ENCODE measurements around the gene NTM.

NTM gene

DNA sequence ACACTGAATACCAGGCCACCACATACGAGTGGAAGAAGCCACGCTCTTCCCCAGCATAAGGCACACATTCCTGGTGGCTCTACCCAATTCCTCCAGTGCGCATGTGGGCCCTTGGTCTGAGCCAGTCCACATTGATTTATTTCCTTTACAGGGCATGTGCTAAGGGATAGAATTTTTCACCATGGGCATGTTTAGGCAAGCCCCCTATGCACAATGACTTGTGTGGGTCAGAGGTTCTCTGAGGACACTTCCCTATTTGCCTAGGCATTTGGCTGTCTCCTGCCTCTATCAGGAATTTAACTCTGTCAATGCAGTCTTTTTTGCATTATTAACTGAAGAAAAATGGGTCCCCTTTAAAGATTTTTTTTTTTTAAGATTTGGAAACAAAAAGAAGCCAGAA is 718.1 kb downstream of the NTM start:
- H3K4me1 ChIP-seq (ENCODE audit: control insufficient read depth, low read depth, low read length) = no peaks in the 10 kb centered on the region
- H3K9ac ChIP-seq (ENCODE audit: low read length) = no peak overlapping the region
- no peaks in the 10 kb centered on the region for H3K79me1 ChIP-seq (ENCODE audit: low read length)
- no peak overlapping the region for H2BK5ac ChIP-seq (ENCODE audit: low read length)
- H3K23ac ChIP-seq (ENCODE audit: low read length) = no peak overlapping the region
- H2BK120ac ChIP-seq (ENCODE audit: low read depth, low read length) = no peak overlapping the region
- H3K18ac ChIP-seq (ENCODE audit: low read length) = no peak overlapping the region
- H3K4ac ChIP-seq (ENCODE audit: low read depth, low read length) = no peak overlapping the region
- H4K8ac ChIP-seq (ENCODE audit: low read depth, low read length) = no peak overlapping the region
- H3K27ac ChIP-seq (ENCODE audit: low read depth, low read length) = no peak overlapping the region
- no peak overlapping the region for H2BK15ac ChIP-seq (replicated peaks; ENCODE audit: low read depth)
- no peak for DNase-seq
- no peak overlapping the region for H2AK5ac ChIP-seq (ENCODE audit: low read length)
- no peaks in the 10 kb centered on the region for H3K79me2 ChIP-seq (ENCODE audit: control insufficient read depth, insufficient read depth, low read length)
- WGBS (ENCODE audit: extremely low coverage, insufficient coverage, low lambda C conversion rate) = no CpG with 5 or more reads among the region's 3 CpGs
- H3K27me3 ChIP-seq (ENCODE audit: insufficient read depth, low read length, poor library complexity) = no peaks in the 10 kb centered on the region
- no peak overlapping the region for H3K4me2 ChIP-seq (ENCODE audit: low read length)
- no peak overlapping the region for H3K4me3 ChIP-seq (ENCODE audit: low read length)
- no peak overlapping the region for H3K56ac ChIP-seq (ENCODE audit: low read length)
- H3K36me3 ChIP-seq (ENCODE audit: control insufficient read depth, insufficient read depth, low read length) = no peaks in the 10 kb centered on the region
- H4K5ac ChIP-seq (ENCODE audit: low read length) = no peak overlapping the region

DNA sequence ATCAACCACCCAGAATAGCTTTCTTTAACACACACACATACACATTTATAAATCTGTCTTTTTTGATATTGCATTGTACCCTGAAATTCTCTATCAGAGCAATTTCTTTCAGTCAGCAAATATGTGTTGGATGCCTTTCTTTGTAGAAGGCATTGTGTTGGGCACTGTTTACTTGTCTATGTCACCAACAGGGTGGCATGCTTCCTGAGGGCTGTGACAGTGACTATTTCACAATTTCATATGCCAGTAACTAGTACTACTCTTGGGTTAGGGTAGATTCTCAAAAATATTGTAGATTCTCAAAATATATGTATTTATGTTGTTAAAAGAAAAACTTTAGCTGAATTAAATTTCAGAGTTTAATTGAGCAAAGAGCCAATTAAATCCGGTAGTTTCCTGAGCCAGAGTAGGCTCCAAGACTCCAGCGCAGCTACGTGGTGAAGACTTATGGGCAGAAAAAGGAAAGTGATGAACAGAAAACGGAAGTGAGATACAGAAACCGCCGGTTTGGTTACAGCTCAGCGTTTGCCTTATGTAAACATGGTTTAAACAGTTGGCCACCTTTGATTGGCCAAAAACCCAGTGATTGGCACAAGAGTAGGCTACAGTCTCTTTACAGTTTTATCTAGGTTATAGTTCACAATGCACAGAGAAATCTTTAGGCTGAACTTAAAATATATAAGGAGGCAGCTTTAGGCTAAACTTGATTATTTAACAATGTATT is 723.3 kb downstream of the NTM start:
- WGBS (ENCODE audit: extremely low coverage, insufficient coverage, low lambda C conversion rate) = no CpG with 5 or more reads among the region's 7 CpGs

DNA sequence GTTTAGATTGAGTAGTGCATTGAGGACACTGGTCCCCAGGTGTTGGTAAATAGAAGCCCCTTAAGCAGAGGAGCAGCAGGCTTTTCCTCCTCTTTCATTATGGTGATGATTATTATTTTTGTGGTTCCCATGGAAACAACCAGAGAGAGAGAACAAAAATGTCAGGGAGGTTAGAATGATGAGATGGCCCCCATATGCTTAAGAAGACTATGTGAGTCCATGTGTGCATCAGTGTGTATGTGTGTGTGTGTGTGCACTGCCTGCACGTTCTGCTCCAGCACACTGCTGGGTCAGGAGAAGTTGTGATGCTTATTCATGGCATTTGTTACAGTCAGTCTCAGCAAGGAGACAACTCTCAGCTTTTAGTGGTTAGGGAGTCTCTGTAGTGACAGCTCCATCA is 724.2 kb downstream of the NTM start:
- H2BK15ac ChIP-seq (replicated peaks; ENCODE audit: low read depth) = no peak overlapping the region
- H3K4ac ChIP-seq (ENCODE audit: low read depth, low read length) = no peak overlapping the region
- no peak overlapping the region for H4K5ac ChIP-seq (ENCODE audit: low read length)
- no peak overlapping the region for H3K23ac ChIP-seq (ENCODE audit: low read length)
- H2BK120ac ChIP-seq (ENCODE audit: low read depth, low read length) = no peak overlapping the region
- H3K4me2 ChIP-seq (ENCODE audit: low read length) = no peak overlapping the region
- no peak overlapping the region for H3K18ac ChIP-seq (ENCODE audit: low read length)
- no peak overlapping the region for H2AK5ac ChIP-seq (ENCODE audit: low read length)
- no CpG with 5 or more reads among the region's 1 CpG for WGBS (ENCODE audit: extremely low coverage, insufficient coverage, low lambda C conversion rate)
- H3K36me3 ChIP-seq (ENCODE audit: control insufficient read depth, insufficient read depth, low read length) = no peaks in the 10 kb centered on the region
- H3K79me1 ChIP-seq (ENCODE audit: low read length) = no peaks in the 10 kb centered on the region
- H3K4me1 ChIP-seq (ENCODE audit: control insufficient read depth, low read depth, low read length) = no peaks in the 10 kb centered on the region
- no peak overlapping the region for H3K27ac ChIP-seq (ENCODE audit: low read depth, low read length)
- H2BK5ac ChIP-seq (ENCODE audit: low read length) = no peak overlapping the region
- no peak overlapping the region for H3K9ac ChIP-seq (ENCODE audit: low read length)
- no peaks in the 10 kb centered on the region for H3K79me2 ChIP-seq (ENCODE audit: control insufficient read depth, insufficient read depth, low read length)
- H4K8ac ChIP-seq (ENCODE audit: low read depth, low read length) = no peak overlapping the region
- DNase-seq = no peak
- H3K27me3 ChIP-seq (ENCODE audit: insufficient read depth, low read length, poor library complexity) = no peaks in the 10 kb centered on the region
- H3K4me3 ChIP-seq (ENCODE audit: low read length) = no peak overlapping the region
- H3K56ac ChIP-seq (ENCODE audit: low read length) = no peak overlapping the region

More for the DNA sequence above, 723.3 kb downstream of the NTM start:
- no peak for DNase-seq
- Histone ChIP-seq H3K18ac (ENCODE audit: low read length) (no peak overlapping the region), H4K5ac (ENCODE audit: low read length) (no peak overlapping the region), H3K4ac (ENCODE audit: low read depth, low read length) (no peak overlapping the region), H3K79me2 (ENCODE audit: control insufficient read depth, insufficient read depth, low read length) (no peaks in the 10 kb centered on the region), H3K27ac (ENCODE audit: low read depth, low read length) (no peak overlapping the region), H3K4me3 (ENCODE audit: low read length) (no peak overlapping the region), H2BK5ac (ENCODE audit: low read length) (no peak overlapping the region), H3K36me3 (ENCODE audit: control insufficient read depth, insufficient read depth, low read length) (no peaks in the 10 kb centered on the region), H3K23ac (ENCODE audit: low read length) (no peak overlapping the region), H3K27me3 (ENCODE audit: insufficient read depth, low read length, poor library complexity) (no peaks in the 10 kb centered on the region), H4K8ac (ENCODE audit: low read depth, low read length) (no peak overlapping the region), H3K4me1 (ENCODE audit: control insufficient read depth, low read depth, low read length) (no peaks in the 10 kb centered on the region), H2AK5ac (ENCODE audit: low read length) (no peak overlapping the region), H2BK15ac (replicated peaks; ENCODE audit: low read depth) (no peak overlapping the region), H3K56ac (ENCODE audit: low read length) (no peak overlapping the region), H2BK120ac (ENCODE audit: low read depth, low read length) (no peak overlapping the region), H3K9ac (ENCODE audit: low read length) (no peak overlapping the region), H3K4me2 (ENCODE audit: low read length) (no peak overlapping the region), H3K79me1 (ENCODE audit: low read length) (no peaks in the 10 kb centered on the region)

DNA sequence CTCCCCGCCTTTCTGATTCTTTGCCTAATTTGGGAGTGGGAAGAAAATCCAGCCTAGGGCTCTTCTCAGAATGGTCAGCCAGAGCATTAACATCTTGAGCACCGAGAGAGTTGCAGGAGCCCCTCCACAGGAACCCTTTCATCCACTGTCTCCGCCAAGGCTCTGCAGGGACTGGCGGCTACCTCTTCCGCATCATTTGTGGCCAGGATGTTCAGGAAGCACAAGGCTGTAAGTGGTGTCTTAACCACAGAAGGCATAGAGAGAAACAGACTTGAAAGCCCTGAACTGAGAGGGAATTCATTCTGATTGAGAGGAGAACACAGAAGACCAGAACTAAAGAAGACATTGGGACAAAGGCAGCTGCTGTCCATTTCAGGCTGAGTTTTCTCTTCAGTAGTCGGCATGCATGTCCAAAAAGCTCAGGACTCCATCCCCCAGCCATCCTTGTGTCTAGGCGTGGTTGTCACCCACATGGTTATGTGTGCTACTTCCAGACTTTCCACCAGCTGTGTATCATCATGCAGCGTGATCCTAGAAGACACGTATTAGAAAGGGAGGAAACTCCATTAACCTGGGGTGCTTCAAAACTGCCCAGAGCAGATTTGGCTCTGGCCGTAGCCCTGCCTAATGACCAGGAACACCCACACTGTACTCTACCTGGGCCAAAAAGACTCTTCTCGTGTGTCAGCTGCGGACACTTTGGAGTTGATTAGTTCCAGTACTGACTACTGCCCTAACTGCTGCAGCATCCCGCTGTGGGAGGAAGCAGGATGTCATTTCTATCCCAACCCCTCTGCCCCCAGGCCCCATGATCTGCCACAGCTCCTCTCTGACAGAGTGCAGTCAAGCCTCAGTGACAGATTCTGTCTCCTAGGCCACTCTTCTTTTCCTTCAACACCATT is 725.1 kb downstream of the NTM start:
- H3K27ac ChIP-seq (ENCODE audit: low read depth, low read length) = no peak overlapping the region
- no peak overlapping the region for H3K23ac ChIP-seq (ENCODE audit: low read length)
- no peaks in the 10 kb centered on the region for H3K27me3 ChIP-seq (ENCODE audit: insufficient read depth, low read length, poor library complexity)
- H2BK15ac ChIP-seq (replicated peaks; ENCODE audit: low read depth) = no peak overlapping the region
- H3K4me2 ChIP-seq (ENCODE audit: low read length) = no peak overlapping the region
- no peak overlapping the region for H3K9ac ChIP-seq (ENCODE audit: low read length)
- H3K18ac ChIP-seq (ENCODE audit: low read length) = no peak overlapping the region
- no peak overlapping the region for H3K4ac ChIP-seq (ENCODE audit: low read depth, low read length)
- DNase-seq = no peak
- no peaks in the 10 kb centered on the region for H3K79me2 ChIP-seq (ENCODE audit: control insufficient read depth, insufficient read depth, low read length)
- H2BK5ac ChIP-seq (ENCODE audit: low read length) = no peak overlapping the region
- no peak overlapping the region for H4K8ac ChIP-seq (ENCODE audit: low read depth, low read length)
- H3K36me3 ChIP-seq (ENCODE audit: control insufficient read depth, insufficient read depth, low read length) = no peaks in the 10 kb centered on the region
- no peak overlapping the region for H2AK5ac ChIP-seq (ENCODE audit: low read length)
- no peaks in the 10 kb centered on the region for H3K79me1 ChIP-seq (ENCODE audit: low read length)
- WGBS (ENCODE audit: extremely low coverage, insufficient coverage, low lambda C conversion rate) = no CpG with 5 or more reads among the region's 13 CpGs
- no peak overlapping the region for H2BK120ac ChIP-seq (ENCODE audit: low read depth, low read length)
- no peak overlapping the region for H3K56ac ChIP-seq (ENCODE audit: low read length)
- H3K4me3 ChIP-seq (ENCODE audit: low read length) = no peak overlapping the region
- H3K4me1 ChIP-seq (ENCODE audit: control insufficient read depth, low read depth, low read length) = no peaks in the 10 kb centered on the region
- H4K5ac ChIP-seq (ENCODE audit: low read length) = no peak overlapping the region

DNA sequence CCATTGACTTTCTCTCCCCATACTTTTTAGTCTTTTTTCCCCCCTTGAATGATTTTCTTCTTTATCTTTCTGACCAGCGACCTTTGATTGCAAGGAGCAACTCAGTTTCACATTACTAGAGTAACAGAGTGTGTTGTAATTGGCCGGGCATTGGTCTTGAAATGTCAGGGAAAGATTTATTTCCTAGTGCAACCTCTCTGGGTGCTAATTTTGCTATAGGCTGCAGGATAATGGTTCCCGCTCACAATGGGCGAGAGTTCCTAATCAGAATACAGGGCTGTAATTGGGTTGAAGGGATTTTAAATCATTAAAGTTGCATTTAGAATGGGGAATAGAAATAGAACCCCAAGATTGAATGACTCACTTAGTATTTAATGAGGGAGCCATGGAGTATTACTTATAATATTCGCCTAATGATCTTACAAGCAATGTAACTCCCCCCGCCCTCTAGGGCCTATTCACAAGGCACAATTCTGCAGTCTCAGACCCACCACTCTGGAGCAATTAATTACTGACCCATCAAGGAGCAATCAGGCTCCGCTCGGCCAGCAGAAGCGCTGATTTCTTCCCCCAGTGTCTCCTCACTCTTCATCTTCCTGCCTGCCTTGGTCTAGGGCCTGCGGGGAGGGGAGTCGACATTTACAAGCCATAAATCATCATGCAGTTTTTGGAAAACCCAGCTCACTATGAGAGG is 725.9 kb downstream of the NTM start:
- no peak overlapping the region for H3K56ac ChIP-seq (ENCODE audit: low read length)
- H4K5ac ChIP-seq (ENCODE audit: low read length) = no peak overlapping the region
- no peak overlapping the region for H3K18ac ChIP-seq (ENCODE audit: low read length)
- no peak overlapping the region for H3K23ac ChIP-seq (ENCODE audit: low read length)
- no peak overlapping the region for H3K4ac ChIP-seq (ENCODE audit: low read depth, low read length)
- H2BK5ac ChIP-seq (ENCODE audit: low read length) = no peak overlapping the region
- no peak overlapping the region for H3K4me3 ChIP-seq (ENCODE audit: low read length)
- no peak overlapping the region for H3K4me2 ChIP-seq (ENCODE audit: low read length)
- H3K79me1 ChIP-seq (ENCODE audit: low read length) = no peaks in the 10 kb centered on the region
- no peak overlapping the region for H2AK5ac ChIP-seq (ENCODE audit: low read length)
- no peak overlapping the region for H2BK120ac ChIP-seq (ENCODE audit: low read depth, low read length)
- no peak overlapping the region for H4K8ac ChIP-seq (ENCODE audit: low read depth, low read length)
- DNase-seq = no peak
- no peaks in the 10 kb centered on the region for H3K4me1 ChIP-seq (ENCODE audit: control insufficient read depth, low read depth, low read length)
- no peaks in the 10 kb centered on the region for H3K79me2 ChIP-seq (ENCODE audit: control insufficient read depth, insufficient read depth, low read length)
- no CpG with 5 or more reads among the region's 11 CpGs for WGBS (ENCODE audit: extremely low coverage, insufficient coverage, low lambda C conversion rate)
- no peak overlapping the region for H2BK15ac ChIP-seq (replicated peaks; ENCODE audit: low read depth)
- no peaks in the 10 kb centered on the region for H3K27me3 ChIP-seq (ENCODE audit: insufficient read depth, low read length, poor library complexity)
- no peaks in the 10 kb centered on the region for H3K36me3 ChIP-seq (ENCODE audit: control insufficient read depth, insufficient read depth, low read length)
- H3K27ac ChIP-seq (ENCODE audit: low read depth, low read length) = no peak overlapping the region
- H3K9ac ChIP-seq (ENCODE audit: low read length) = no peak overlapping the region

Data from mesendoderm (in vitro differentiated cells).